Measurements from ENCODE around the gene ACTR6.
"Not testable (repeated sequence)": the region's sequence is repeated elsewhere in the genome, so short reads cannot be mapped to it uniquely, and the experiment has no call there.

ACTR6 gene

GRCh38 chr12:100263131-100263530 is 62.5 kb downstream of the ACTR6 start:
- ChIA-PET CTCF (no interaction called here), POLR2A (ENCODE audit: low non-redundant PET) (no interaction called here)
- H3K27ac ChIP-seq: no peak overlapping the region
- no peak for DNase-seq (ENCODE audit: low spot score)
- TF ChIP-seq CTCF (conservative IDR thresholded peaks at IDR 0.05; ENCODE audit: low read depth): no peak

GRCh38 chr12:100265107-100265506 is 64.5 kb downstream of the ACTR6 start:
- POLR2A ChIA-PET (ENCODE audit: low non-redundant PET); DNase-seq (ENCODE audit: low spot score); CTCF ChIA-PET; H3K27ac ChIP-seq: not testable (repeated sequence)

GRCh38 chr12:100265732-100266584 is 65.3 kb downstream of the ACTR6 start:
- TF ChIP-seq CTCF (conservative IDR thresholded peaks at IDR 0.05; ENCODE audit: low read depth): no peak
- no peak for DNase-seq (ENCODE audit: low spot score)
- CTCF ChIA-PET: interaction anchor here (0.7 kb wide), 1 partner anchor 1001 kb away, joined by 3 read pairs; no protein-coding TSS in a partner anchor
- POLR2A ChIA-PET (ENCODE audit: low non-redundant PET): no interaction called here
- peak overlapping the region; percentile 94 for H3K27ac ChIP-seq

- peak overlapping the region; percentile 94 for H3K27ac ChIP-seq
- peak; percentile 92 for DNase-seq (ENCODE audit: low spot score)
- ChIA-PET POLR2A (ENCODE audit: low non-redundant PET) (interaction anchor here (0.7 to 1.0 kb wide), 3 partner anchors 12 to 66 kb away, joined by 3 to 4 read pairs (median 4); partner anchors contain the start of gene ACTR6), CTCF (interaction anchor here (0.7 kb wide), 1 partner anchor 1001 kb away, joined by 3 read pairs; no protein-coding TSS in a partner anchor)
- no peak for TF ChIP-seq CTCF (conservative IDR thresholded peaks at IDR 0.05; ENCODE audit: low read depth)
These were observed 65.9 kb downstream of the ACTR6 start for GRCh38 chr12:100266585-100266834.

GRCh38 chr12:100266835-100267602 is 66.4 kb downstream of the ACTR6 start, which contains the start of the genes DEPDC4 and SCYL2:
TSS of gene DEPDC4 (minus strand) at chr12:100267079. CDS start at chr12:100267076, 3 bp downstream.
TSS of gene SCYL2 (plus strand) at chr12:100267177. CDS start at chr12:100282971, 15,794 bp downstream.
- CTCF ChIA-PET: interaction anchor here (0.5 to 0.7 kb wide), 2 partner anchors 26 to 1000 kb away, joined by 3 read pairs; no protein-coding TSS in a partner anchor
- POLR2A ChIA-PET (ENCODE audit: low non-redundant PET): interaction anchor here (0.7 to 1.0 kb wide), 3 partner anchors 12 to 66 kb away, joined by 3 to 4 read pairs (median 4); partner anchors contain the start of gene ACTR6
- no peak for TF ChIP-seq CTCF (conservative IDR thresholded peaks at IDR 0.05; ENCODE audit: low read depth)
- DNase-seq (ENCODE audit: low spot score): peak; percentile 98
- peak within 1 kb of the TSS; percentile 94 for H3K27ac ChIP-seq

- H3K27ac ChIP-seq: peak overlapping the region; percentile 94
- ChIA-PET POLR2A (ENCODE audit: low non-redundant PET) (interaction anchor here (0.7 to 1.0 kb wide), 2 partner anchors 13 to 14 kb away, joined by 4 to 9 read pairs; no protein-coding TSS in a partner anchor), CTCF (interaction anchor here (0.5 kb wide), 1 partner anchor 25 kb away, joined by 3 read pairs; no protein-coding TSS in a partner anchor)
- peak; percentile 4 for DNase-seq (ENCODE audit: low spot score)
- TF ChIP-seq CTCF (conservative IDR thresholded peaks at IDR 0.05; ENCODE audit: low read depth): no peak
These were observed 67.1 kb downstream of the ACTR6 start for GRCh38 chr12:100267603-100268281.

Measured in RWPE1 (cell line).